ENCODE data around the gene UNC79. TPM values are rescaled to one million over a fixed set of nuclear protein-coding genes. Genes with fewer than 3 reads are reported as not detected.

The UNC79 gene
- total and polyA plus RNA-seq, 8 donors, result 1.2 to 3.8 (median 1.7) TPM

- FAIRE-seq (no peak), ATAC-seq (no peak), DNase-seq (no peak)
- WGBS, 2 donors, result 94 to 96% methylated on average over 15 of the region's 15 CpGs
- H3K4me3 ChIP-seq, result no peak overlapping the region
- no peak overlapping the region for H3K27ac ChIP-seq
- H3K4me1 ChIP-seq, result no peaks in the 10 kb centered on the region
- no peaks in the 10 kb centered on the region for H3K36me3 ChIP-seq
- TF ChIP-seq CTCF (IDR thresholded peaks at IDR 0.05), result no peak
- intact Hi-C loops (cut with DNase I), result no loop called here
- H3K27me3 ChIP-seq, result no peaks in the 10 kb centered on the region
- H3K9me3 ChIP-seq, result no peaks in the 10 kb centered on the region
These were observed 274.9 kb downstream of the UNC79 start for GRCh38 chr14:93705513-93706156.

GRCh38 chr14:93706360-93706955, 275.7 kb downstream of the UNC79 start:
- H3K27ac ChIP-seq, result no peak overlapping the region
- H3K27me3 ChIP-seq, result no peaks in the 10 kb centered on the region
- H3K4me1 ChIP-seq, result no peaks in the 10 kb centered on the region
- WGBS, 2 donors, result 91 to 94% methylated on average over 21 of the region's 21 CpGs
- no peaks in the 10 kb centered on the region for H3K9me3 ChIP-seq
- no peak overlapping the region for H3K4me3 ChIP-seq
- FAIRE-seq, result no peak
- no peak for DNase-seq
- intact Hi-C loops (cut with DNase I), result no loop called here
- H3K36me3 ChIP-seq, result no peaks in the 10 kb centered on the region
- TF ChIP-seq CTCF (IDR thresholded peaks at IDR 0.05), result no peak
- ATAC-seq, result no peak

- 56 to 67% methylated on average over 3 of the region's 3 CpGs for WGBS, 2 donors
- no peak overlapping the region for H3K27ac ChIP-seq
- FAIRE-seq, result no peak
- H3K36me3 ChIP-seq, result no peaks in the 10 kb centered on the region
- no peaks in the 10 kb centered on the region for H3K4me1 ChIP-seq
- H3K9me3 ChIP-seq, result no peaks in the 10 kb centered on the region
- no peak for TF ChIP-seq CTCF (IDR thresholded peaks at IDR 0.05)
- intact Hi-C loops (cut with DNase I), result no loop called here
- H3K4me3 ChIP-seq, result no peak overlapping the region
- H3K27me3 ChIP-seq, result no peaks in the 10 kb centered on the region
- ATAC-seq, result no peak
- no peak for DNase-seq
These were observed 276.7 kb downstream of the UNC79 start for GRCh38 chr14:93707475-93707874.

GRCh38 chr14:93708311-93708734, 277.6 kb downstream of the UNC79 start:
- Histone ChIP-seq H3K27me3 (no peaks in the 10 kb centered on the region), H3K27ac (no peak overlapping the region), H3K4me3 (no peak overlapping the region), H3K9me3 (no peaks in the 10 kb centered on the region), H3K36me3 (no peaks in the 10 kb centered on the region), H3K4me1 (no peaks in the 10 kb centered on the region)
- intact Hi-C loops (cut with DNase I), result no loop called here
- no peak for TF ChIP-seq CTCF (IDR thresholded peaks at IDR 0.05)
- FAIRE-seq (no peak), ATAC-seq (no peak), DNase-seq (no peak)
- 66 to 80% methylated on average over 6 of the region's 6 CpGs for WGBS, 2 donors

GRCh38 chr14:93708800-93709199, 278.1 kb downstream of the UNC79 start:
- TF ChIP-seq CTCF (IDR thresholded peaks at IDR 0.05), result no peak
- no peaks in the 10 kb centered on the region for H3K27me3 ChIP-seq
- H3K4me1 ChIP-seq, result no peaks in the 10 kb centered on the region
- DNase-seq, result no peak
- H3K36me3 ChIP-seq, result no peaks in the 10 kb centered on the region
- WGBS, 2 donors, result 91 to 93% methylated on average over 5 of the region's 5 CpGs
- no peak for ATAC-seq
- intact Hi-C loops (cut with DNase I), result no loop called here
- no peaks in the 10 kb centered on the region for H3K9me3 ChIP-seq
- H3K4me3 ChIP-seq, result no peak overlapping the region
- H3K27ac ChIP-seq, result no peak overlapping the region
- FAIRE-seq, result no peak
